ENCODE results near the gene AIRE.

The AIRE gene

DNA sequence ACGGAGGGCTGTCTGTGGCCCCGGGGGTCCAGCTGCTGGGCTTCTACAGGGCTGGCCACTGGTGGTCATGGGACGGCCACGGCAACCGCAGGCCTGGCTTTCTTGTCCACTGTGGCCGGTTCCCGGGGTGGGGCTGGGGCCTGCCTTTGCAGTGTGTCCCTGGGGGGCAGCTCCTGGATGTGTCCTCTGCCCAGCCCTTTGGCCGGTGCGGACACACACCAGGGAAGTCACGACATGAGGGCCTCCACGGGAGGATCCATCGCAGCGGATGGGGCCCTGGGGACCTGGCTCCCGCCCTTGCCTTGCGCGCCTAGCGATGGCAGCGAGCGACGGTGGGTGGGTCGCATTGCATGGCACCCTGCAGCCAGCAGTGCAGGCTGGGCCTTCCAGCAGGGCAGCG is 32.2 kb downstream of the AIRE start:
- no peak for TF ChIP-seq CTCF (conservative IDR thresholded peaks at IDR 0.05; ENCODE audit: low read depth, low read length)
- H3K4me3 ChIP-seq (ENCODE audit: low read length): no peak overlapping the region
- no peak for DNase-seq (ENCODE audit: low read depth)

- no peak for TF ChIP-seq CTCF (conservative IDR thresholded peaks at IDR 0.05; ENCODE audit: low read depth, low read length)
- H3K4me3 ChIP-seq (ENCODE audit: low read length): no peak overlapping the region
- no peak for DNase-seq (ENCODE audit: low read depth)
Observed at GRCh38 chr21:44318489-44319285, 33.0 kb downstream of the AIRE start.

- no peak for DNase-seq (ENCODE audit: low read depth)
- no peak overlapping the region for H3K4me3 ChIP-seq (ENCODE audit: low read length)
- no peak for TF ChIP-seq CTCF (conservative IDR thresholded peaks at IDR 0.05; ENCODE audit: low read depth, low read length)
Observed at GRCh38 chr21:44319407-44320065, 33.9 kb downstream of the AIRE start.

GRCh38 chr21:44320847-44321246 is 35.2 kb downstream of the AIRE start:
- TF ChIP-seq CTCF (conservative IDR thresholded peaks at IDR 0.05; ENCODE audit: low read depth, low read length): no peak
- DNase-seq (ENCODE audit: low read depth): no peak
- H3K4me3 ChIP-seq (ENCODE audit: low read length): no peak overlapping the region

GRCh38 chr21:44321846-44322450 is 36.3 kb downstream of the AIRE start:
- TF ChIP-seq CTCF (conservative IDR thresholded peaks at IDR 0.05; ENCODE audit: low read depth, low read length): no peak
- DNase-seq (ENCODE audit: low read depth): no peak
- H3K4me3 ChIP-seq (ENCODE audit: low read length): no peak overlapping the region

- H3K4me3 ChIP-seq (ENCODE audit: low read length): no peak overlapping the region
- TF ChIP-seq CTCF (conservative IDR thresholded peaks at IDR 0.05; ENCODE audit: low read depth, low read length): no peak
- DNase-seq (ENCODE audit: low read depth): no peak
Observed at GRCh38 chr21:44322621-44323325, 37.1 kb downstream of the AIRE start.

Measured in retinal pigment epithelial cell (primary cell).